Activated naive CD8-positive, alpha-beta T cell treated with anti-CD3 and anti-CD28 coated beads, Interleukin-2, amount 10 ng/mL, durations not matched to agents 7 days and 5 days (primary cell): ENCODE data around the gene NCOA6. TPM values are rescaled to one million over a fixed set of nuclear protein-coding genes. Genes with fewer than 3 reads are reported as not detected.
A peak's percentile ranks its signal among the peaks of the same experiment; 100 is the strongest.
"Not testable (repeated sequence)": the region's sequence is repeated elsewhere in the genome, so short reads cannot be mapped to it uniquely, and the experiment has no call there.

ENCODE experiments used
- ATAC-seq: fragments of 150-1000 bp; cut with Tn5 transposase; one replicate; pipeline ENCODE4 v1.10.0; 2021; ENCODE audit warnings: low read depth, moderate library complexity
- POLR2A ChIA-PET: fragments of 350-600 bp; sonication (Branson Sonifier 250); formaldehyde crosslinking; loops from one replicate; lab custom pipeline; 2021; ENCODE audit warnings: antibody characterized with exemption; lab: Charles Lee
- DNase-seq: peaks from one replicate; pipeline ENCODE4 v3.0.0; 2021
- H3K27ac Mint-ChIP-seq: one replicate; pipeline ENCODE4 v1.8.0; 2022; ENCODE audit warnings: mild to moderate bottlenecking, mixed read lengths
- H3K27me3 Mint-ChIP-seq: one replicate; pipeline ENCODE4 v1.8.0; 2022; ENCODE audit warnings: mild to moderate bottlenecking, moderate library complexity, mixed read lengths
- H3K36me3 Mint-ChIP-seq: one replicate; pipeline ENCODE4 v1.8.0; 2021; ENCODE audit warnings: mild to moderate bottlenecking, mixed read lengths
- H3K4me1 Mint-ChIP-seq: one replicate; pipeline ENCODE4 v1.8.0; 2021; ENCODE audit warnings: mixed read lengths
- H3K4me3 Mint-ChIP-seq: one replicate; pipeline ENCODE4 v1.8.0; 2022; ENCODE audit warnings: mild to moderate bottlenecking, moderate library complexity, mixed read lengths
- H3K9me3 Mint-ChIP-seq: one replicate; pipeline ENCODE4 v1.8.0; 2021; ENCODE audit warnings: mixed read lengths
- total RNA-seq, 2 experiments: library from RNA; stranded (reverse); gene quantifications; one replicate each; pipeline ENCODE4 v1.2.3, GENCODE V29; 2021

The NCOA6 gene
- total RNA-seq, 2 experiments from 2014 or later, result 31.7 to 32.6 TPM

DNA sequence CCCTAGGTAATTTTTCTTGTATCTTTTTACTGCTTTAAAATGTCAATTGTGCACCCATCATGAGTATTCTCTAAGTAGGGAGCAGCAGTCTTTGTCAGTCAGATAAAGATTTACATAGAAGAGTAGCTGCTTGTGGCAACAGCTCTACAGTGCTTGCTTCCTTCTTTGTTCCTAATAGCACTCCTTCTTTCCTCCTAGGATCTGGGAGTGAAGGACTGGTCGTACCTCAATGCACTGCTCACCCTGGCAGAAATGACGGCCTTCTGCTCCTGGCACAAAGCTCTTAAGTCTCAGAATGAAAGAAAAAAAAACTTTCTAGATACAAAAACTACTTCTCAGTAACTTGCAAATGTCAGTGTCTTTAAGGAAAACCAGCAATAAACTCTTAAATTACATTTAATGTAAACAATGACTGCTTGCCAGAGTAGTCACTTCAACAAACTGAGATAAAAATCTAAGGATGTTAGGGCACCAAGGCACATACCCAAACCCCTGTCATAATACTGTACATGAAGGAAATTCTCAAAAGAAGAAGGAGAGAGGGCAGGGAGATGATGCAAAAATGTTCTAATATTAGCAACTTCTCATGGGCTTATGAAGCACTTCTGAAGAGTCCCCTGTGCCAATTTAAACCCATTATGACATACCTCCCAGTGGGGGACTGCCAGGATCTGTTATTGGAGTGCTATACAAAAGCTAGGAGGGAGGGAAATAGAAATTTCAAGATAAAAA, 34.0 kb downstream of the NCOA6 start:
- no peak for DNase-seq
- Mint-ChIP-seq H3K4me1 (peaks cover 6% of the 10 kb centered on the region), H3K27ac (no peak overlapping the region), H3K4me3 (no peak overlapping the region), H3K9me3 (no peaks in the 10 kb centered on the region), H3K27me3 (no peaks in the 10 kb centered on the region), H3K36me3 (peaks cover 5% of the 10 kb centered on the region)
- ATAC-seq, result no peak
- POLR2A ChIA-PET, result no interaction called here

- Mint-ChIP-seq H3K4me1 (peaks cover 2% of the 10 kb centered on the region), H3K4me3 (no peak overlapping the region)
Measured at GRCh38 chr20:34781220-34781619, 44.2 kb downstream of the NCOA6 start.

GRCh38 chr20:34780291-34780690, 45.2 kb downstream of the NCOA6 start:
- DNase-seq, POLR2A ChIA-PET, ATAC-seq, H3K27me3 Mint-ChIP-seq, H3K27ac Mint-ChIP-seq, H3K4me3 Mint-ChIP-seq, H3K9me3 Mint-ChIP-seq, H3K4me1 Mint-ChIP-seq, H3K36me3 Mint-ChIP-seq: not testable (repeated sequence)

More at GRCh38 chr20:34781220-34781619, 44.2 kb downstream of the NCOA6 start:
- no peaks in the 10 kb centered on the region for H3K9me3 Mint-ChIP-seq
- POLR2A ChIA-PET, result no interaction called here
- H3K36me3 Mint-ChIP-seq, result peaks cover 3% of the 10 kb centered on the region
- no peaks in the 10 kb centered on the region for H3K27me3 Mint-ChIP-seq
- no peak for ATAC-seq
- H3K27ac Mint-ChIP-seq, result no peak overlapping the region
- no peak for DNase-seq

GRCh38 chr20:34776177-34776576, 49.3 kb downstream of the NCOA6 start:
- H3K27ac Mint-ChIP-seq, result no peak overlapping the region
- peaks cover 18% of the 10 kb centered on the region for H3K36me3 Mint-ChIP-seq
- H3K27me3 Mint-ChIP-seq, result no peaks in the 10 kb centered on the region
- no peaks in the 10 kb centered on the region for H3K9me3 Mint-ChIP-seq
- ATAC-seq, result no peak
- POLR2A ChIA-PET, result interaction anchor here (0.7 kb wide), 1 partner anchor 764 kb away, joined by 5 read pairs; no protein-coding TSS in a partner anchor
- H3K4me1 Mint-ChIP-seq, result peaks cover 2% of the 10 kb centered on the region
- DNase-seq, result no peak
- H3K4me3 Mint-ChIP-seq, result no peak overlapping the region

DNA sequence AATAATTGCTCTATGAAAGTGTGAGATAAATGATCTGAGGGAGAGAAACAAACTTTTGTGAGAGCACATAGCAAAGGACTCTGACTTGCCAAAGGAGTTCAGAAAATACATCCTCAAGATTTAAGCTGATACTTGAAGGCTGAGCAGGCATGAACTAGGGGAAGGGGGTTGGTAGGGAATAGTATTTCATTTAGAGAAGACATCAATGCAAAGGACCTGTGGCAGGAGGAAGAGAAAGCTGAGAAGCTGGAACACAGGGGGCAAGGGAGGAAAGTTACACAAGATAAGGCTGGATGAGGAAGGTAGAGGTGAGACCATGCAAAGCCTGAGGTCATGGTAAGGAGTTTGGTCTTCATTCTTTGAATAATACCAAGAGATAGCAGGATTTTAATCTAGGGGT, 50.6 kb downstream of the NCOA6 start:
- H3K36me3 Mint-ChIP-seq, result peaks cover 18% of the 10 kb centered on the region
- POLR2A ChIA-PET, result no interaction called here
- peak overlapping the region; percentile 21 for H3K27ac Mint-ChIP-seq
- no peaks in the 10 kb centered on the region for H3K9me3 Mint-ChIP-seq
- peaks cover 2% of the 10 kb centered on the region for H3K4me1 Mint-ChIP-seq
- H3K4me3 Mint-ChIP-seq, result no peak overlapping the region
- DNase-seq (no peak), ATAC-seq (no peak)
- H3K27me3 Mint-ChIP-seq, result no peaks in the 10 kb centered on the region

DNA sequence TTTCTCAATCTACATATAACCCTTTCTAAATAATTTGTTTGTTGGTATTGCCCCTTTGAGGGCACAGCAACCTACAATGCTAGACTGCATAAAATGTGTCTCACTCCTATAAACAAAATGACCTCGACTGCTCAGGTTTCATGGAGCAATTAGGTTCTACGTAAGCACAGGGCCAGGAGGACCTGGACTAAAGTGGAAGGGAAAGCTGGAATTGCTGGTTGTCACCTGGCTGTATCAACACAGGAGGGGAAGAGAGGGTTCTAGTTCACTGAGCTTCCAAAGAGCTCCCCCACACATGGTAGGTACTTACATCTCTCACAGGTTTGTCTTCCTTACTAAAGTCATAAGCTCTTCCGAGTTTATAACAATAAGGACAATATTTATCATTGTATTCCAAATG, 51.0 kb downstream of the NCOA6 start:
- H3K4me3 Mint-ChIP-seq, result no peak overlapping the region
- H3K9me3 Mint-ChIP-seq, result no peaks in the 10 kb centered on the region
- H3K27ac Mint-ChIP-seq, result no peak overlapping the region
- no peak for ATAC-seq
- no peaks in the 10 kb centered on the region for H3K4me1 Mint-ChIP-seq
- H3K36me3 Mint-ChIP-seq, result peaks cover 18% of the 10 kb centered on the region
- POLR2A ChIA-PET, result no interaction called here
- DNase-seq, result no peak
- H3K27me3 Mint-ChIP-seq, result no peaks in the 10 kb centered on the region

GRCh38 chr20:34773726-34774125, 51.7 kb downstream of the NCOA6 start:
- ATAC-seq, result no peak
- peaks cover 18% of the 10 kb centered on the region for H3K36me3 Mint-ChIP-seq
- POLR2A ChIA-PET, result no interaction called here
- H3K27me3 Mint-ChIP-seq, result no peaks in the 10 kb centered on the region
- no peak overlapping the region for H3K4me3 Mint-ChIP-seq
- H3K9me3 Mint-ChIP-seq, result no peaks in the 10 kb centered on the region
- H3K27ac Mint-ChIP-seq, result no peak overlapping the region
- DNase-seq, result no peak
- no peaks in the 10 kb centered on the region for H3K4me1 Mint-ChIP-seq

GRCh38 chr20:34772437-34772836, 53.0 kb downstream of the NCOA6 start:
- POLR2A ChIA-PET, result interaction anchor here (0.8 kb wide), 1 partner anchor 1123 kb away, joined by 5 read pairs; no protein-coding TSS in a partner anchor

DNA sequence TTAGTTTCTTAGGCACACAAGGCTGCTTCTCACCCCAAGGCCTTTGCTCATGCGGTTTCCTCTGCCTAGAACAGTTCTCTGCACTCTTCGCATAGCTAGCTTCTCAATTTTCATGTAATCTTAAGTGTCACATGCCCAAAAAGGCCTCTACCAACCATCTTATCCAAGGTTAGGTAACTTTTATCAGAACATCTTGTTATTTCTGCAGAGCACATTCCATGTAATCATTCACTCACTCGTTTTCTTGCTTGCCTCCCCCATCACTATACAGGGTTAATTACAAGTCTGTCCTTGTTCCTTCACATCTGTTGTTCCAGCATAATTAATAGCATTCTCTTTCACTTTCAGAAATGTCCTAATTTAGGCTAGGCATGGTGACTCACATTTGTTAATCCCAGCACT, 53.8 kb downstream of the NCOA6 start:
- no peak for DNase-seq
- ATAC-seq, result no peak
- Mint-ChIP-seq H3K9me3 (no peaks in the 10 kb centered on the region), H3K4me3 (no peak overlapping the region), H3K27me3 (no peaks in the 10 kb centered on the region), H3K4me1 (no peaks in the 10 kb centered on the region), H3K27ac (no peak overlapping the region), H3K36me3 (peaks cover 15% of the 10 kb centered on the region)
- POLR2A ChIA-PET, result interaction anchor here (0.8 kb wide), 1 partner anchor 1124 kb away, joined by 5 read pairs; no protein-coding TSS in a partner anchor

More at GRCh38 chr20:34772437-34772836, 53.0 kb downstream of the NCOA6 start:
- Mint-ChIP-seq H3K4me3 (no peak overlapping the region), H3K27me3 (no peaks in the 10 kb centered on the region), H3K4me1 (no peaks in the 10 kb centered on the region), H3K27ac (no peak overlapping the region), H3K9me3 (no peaks in the 10 kb centered on the region), H3K36me3 (peaks cover 15% of the 10 kb centered on the region)
- ATAC-seq (no peak), DNase-seq (no peak)

DNA sequence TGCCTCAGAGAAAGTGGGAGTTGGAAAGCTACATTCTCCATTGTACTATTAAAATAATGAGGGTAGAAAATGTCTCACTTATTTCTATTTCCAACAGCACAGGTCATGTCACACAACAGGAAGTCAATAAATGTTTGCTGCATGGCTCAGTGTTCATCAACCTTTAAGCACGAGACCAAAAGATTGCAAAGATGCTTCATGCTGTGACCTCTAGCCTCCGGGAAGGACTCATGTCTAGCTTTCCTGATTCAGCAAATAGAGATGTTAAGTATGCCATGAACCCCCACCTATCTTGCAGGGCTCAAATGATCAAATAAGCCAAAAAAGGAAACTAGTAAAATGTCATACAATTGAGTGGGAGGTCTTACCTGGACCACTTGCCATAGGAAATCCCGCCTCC, 57.4 kb downstream of the NCOA6 start:
- Mint-ChIP-seq H3K27ac (no peak overlapping the region), H3K36me3 (peaks cover 7% of the 10 kb centered on the region), H3K27me3 (no peaks in the 10 kb centered on the region), H3K9me3 (no peaks in the 10 kb centered on the region), H3K4me1 (peaks cover 1% of the 10 kb centered on the region), H3K4me3 (no peak overlapping the region)
- DNase-seq (no peak), ATAC-seq (no peak)
- POLR2A ChIA-PET, result no interaction called here

- Mint-ChIP-seq H3K36me3 (peaks cover 31% of the 10 kb centered on the region), H3K4me1 (peaks cover 4% of the 10 kb centered on the region), H3K27ac (no peak overlapping the region), H3K4me3 (no peak overlapping the region), H3K27me3 (no peaks in the 10 kb centered on the region), H3K9me3 (no peaks in the 10 kb centered on the region)
- POLR2A ChIA-PET, result no interaction called here
- DNase-seq, result no peak
- no peak for ATAC-seq
Measured at GRCh38 chr20:34762031-34762555, 63.4 kb downstream of the NCOA6 start.

DNA sequence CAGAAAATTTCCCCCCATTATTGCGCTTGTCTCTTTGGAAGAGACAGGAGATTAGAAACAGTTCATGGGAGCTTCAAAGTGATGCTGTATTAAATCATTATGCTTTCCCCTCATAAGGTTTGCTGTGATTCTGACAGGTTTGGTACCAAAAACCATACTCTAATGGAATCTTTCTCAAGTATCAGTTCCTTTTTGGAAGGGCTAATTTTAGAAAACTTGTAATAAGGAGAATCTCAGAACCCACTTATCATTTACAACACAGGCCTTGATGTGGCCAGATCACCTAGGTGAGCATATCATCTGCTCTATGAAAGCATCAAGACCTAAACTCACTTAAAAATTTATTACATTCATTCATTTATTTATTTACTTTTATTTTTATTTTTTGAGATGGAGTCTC, 70.1 kb downstream of the NCOA6 start:
- POLR2A ChIA-PET, result no interaction called here
- Mint-ChIP-seq H3K36me3 (peaks cover 22% of the 10 kb centered on the region), H3K27ac (no peak overlapping the region), H3K4me3 (no peak overlapping the region), H3K4me1 (peaks cover 2% of the 10 kb centered on the region), H3K27me3 (no peaks in the 10 kb centered on the region), H3K9me3 (no peaks in the 10 kb centered on the region)
- no peak for DNase-seq
- no peak for ATAC-seq

GRCh38 chr20:34754611-34755010, 70.8 kb downstream of the NCOA6 start:
- DNase-seq (no peak), ATAC-seq (no peak)
- peaks cover 26% of the 10 kb centered on the region for H3K36me3 Mint-ChIP-seq
- POLR2A ChIA-PET, result no interaction called here
- H3K27ac Mint-ChIP-seq, result no peak overlapping the region
- no peaks in the 10 kb centered on the region for H3K9me3 Mint-ChIP-seq
- no peak overlapping the region for H3K4me3 Mint-ChIP-seq
- H3K27me3 Mint-ChIP-seq, result no peaks in the 10 kb centered on the region
- peaks cover 2% of the 10 kb centered on the region for H3K4me1 Mint-ChIP-seq
